ENCODE measurements around the gene DFFB. TPM values are rescaled to one million over a fixed set of nuclear protein-coding genes. Genes with fewer than 3 reads are reported as not detected.

The DFFB gene
- total and polyA plus RNA-seq, 9 of the 15 experiments (the other 6 are each of a cell fraction or from before 2014, with no cell fraction given), result 2.3 to 15.8 (median 11.5) TPM

DNA sequence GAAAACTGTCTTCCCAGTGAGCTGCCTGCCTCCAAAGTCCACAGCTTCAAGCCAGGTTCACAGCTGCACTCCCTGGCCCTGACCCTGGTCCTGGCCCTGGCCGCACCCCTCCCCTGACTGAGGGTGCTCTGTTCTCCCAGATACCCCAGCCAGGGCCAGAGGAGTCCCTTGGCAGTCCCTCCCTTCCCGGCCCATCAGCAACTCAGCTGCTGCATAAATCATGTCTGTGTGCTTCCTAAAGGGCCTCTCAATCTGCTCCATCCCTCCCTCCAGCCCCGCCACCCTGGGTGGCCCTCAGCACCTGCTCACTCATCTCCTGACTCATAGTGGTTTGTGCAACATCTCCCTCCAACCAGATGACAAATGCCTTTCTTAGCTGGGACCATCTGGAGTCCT is 67.5 kb downstream of the DFFB start (continued):
- TF ChIP-seq, protein P1, sequence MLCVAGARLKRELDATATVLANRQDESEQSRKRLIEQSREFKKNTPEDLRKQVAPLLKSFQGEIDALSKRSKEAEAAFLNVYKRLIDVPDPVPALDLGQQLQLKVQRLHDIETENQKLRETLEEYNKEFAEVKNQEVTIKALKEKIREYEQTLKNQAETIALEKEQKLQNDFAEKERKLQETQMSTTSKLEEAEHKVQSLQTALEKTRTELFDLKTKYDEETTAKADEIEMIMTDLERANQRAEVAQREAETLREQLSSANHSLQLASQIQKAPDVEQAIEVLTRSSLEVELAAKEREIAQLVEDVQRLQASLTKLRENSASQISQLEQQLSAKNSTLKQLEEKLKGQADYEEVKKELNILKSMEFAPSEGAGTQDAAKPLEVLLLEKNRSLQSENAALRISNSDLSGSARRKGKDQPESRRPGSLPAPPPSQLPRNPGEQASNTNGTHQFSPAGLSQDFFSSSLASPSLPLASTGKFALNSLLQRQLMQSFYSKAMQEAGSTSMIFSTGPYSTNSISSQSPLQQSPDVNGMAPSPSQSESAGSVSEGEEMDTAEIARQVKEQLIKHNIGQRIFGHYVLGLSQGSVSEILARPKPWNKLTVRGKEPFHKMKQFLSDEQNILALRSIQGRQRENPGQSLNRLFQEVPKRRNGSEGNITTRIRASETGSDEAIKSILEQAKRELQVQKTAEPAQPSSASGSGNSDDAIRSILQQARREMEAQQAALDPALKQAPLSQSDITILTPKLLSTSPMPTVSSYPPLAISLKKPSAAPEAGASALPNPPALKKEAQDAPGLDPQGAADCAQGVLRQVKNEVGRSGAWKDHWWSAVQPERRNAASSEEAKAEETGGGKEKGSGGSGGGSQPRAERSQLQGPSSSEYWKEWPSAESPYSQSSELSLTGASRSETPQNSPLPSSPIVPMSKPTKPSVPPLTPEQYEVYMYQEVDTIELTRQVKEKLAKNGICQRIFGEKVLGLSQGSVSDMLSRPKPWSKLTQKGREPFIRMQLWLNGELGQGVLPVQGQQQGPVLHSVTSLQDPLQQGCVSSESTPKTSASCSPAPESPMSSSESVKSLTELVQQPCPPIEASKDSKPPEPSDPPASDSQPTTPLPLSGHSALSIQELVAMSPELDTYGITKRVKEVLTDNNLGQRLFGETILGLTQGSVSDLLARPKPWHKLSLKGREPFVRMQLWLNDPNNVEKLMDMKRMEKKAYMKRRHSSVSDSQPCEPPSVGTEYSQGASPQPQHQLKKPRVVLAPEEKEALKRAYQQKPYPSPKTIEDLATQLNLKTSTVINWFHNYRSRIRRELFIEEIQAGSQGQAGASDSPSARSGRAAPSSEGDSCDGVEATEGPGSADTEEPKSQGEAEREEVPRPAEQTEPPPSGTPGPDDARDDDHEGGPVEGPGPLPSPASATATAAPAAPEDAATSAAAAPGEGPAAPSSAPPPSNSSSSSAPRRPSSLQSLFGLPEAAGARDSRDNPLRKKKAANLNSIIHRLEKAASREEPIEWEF (CRISPR knock-in tag; IDR thresholded peaks at IDR 0.05), result no peak

DNA sequence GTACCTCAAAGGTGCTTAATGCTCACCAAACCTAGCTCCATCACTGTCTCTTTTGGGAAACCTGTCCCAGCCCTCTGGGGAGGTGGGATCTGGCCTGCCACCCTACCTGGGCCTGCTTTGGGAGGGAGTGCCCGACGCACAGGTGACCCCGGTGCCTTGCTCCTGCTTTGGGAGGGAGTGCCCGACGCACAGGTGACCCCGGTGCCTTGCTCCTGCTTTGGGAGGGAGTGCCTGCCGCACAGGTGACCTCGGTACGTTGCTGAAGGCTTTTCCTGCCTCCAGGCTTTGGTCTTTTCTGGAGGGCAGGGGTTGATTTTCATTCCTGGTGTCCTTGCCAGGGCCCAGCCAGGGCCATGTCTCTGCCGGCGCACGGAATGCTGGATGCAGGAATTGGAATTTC is 68.0 kb downstream of the DFFB start:
- Histone ChIP-seq H3K79me2 (ENCODE audit: control insufficient read depth, insufficient read depth, low read length) (no peaks in the 10 kb centered on the region), H3K27me3 (ENCODE audit: control insufficient read depth in 2 of 2, insufficient read depth in 2 of 2, low read length in 2 of 2) (peaks cover 0 to 27% of the 10 kb centered on the region in 2 experiments; a peak in 2 of 5 replicates), H3K9ac (ENCODE audit: insufficient read depth in 1 of 2, low read depth in 2 of 2, low read length in 2 of 2) (no peak overlapping the region), H3K27ac (ENCODE audit: extremely low read depth, low read depth, low read length) (no peak overlapping the region), H4K20me1 (replicated peaks; ENCODE audit: control insufficient read depth, insufficient read depth, low read length) (no peaks in the 10 kb centered on the region), H3K9me3 (replicated peaks; ENCODE audit: control insufficient read depth, insufficient read depth, low read depth, low read length) (peaks cover 2% of the 10 kb centered on the region), H3K4me3 (no peak overlapping the region), H3K36me3 (ENCODE audit: control insufficient read depth, insufficient read depth, low read length) (no peaks in the 10 kb centered on the region), H2AFZ (ENCODE audit: low read depth, low read length) (no peak overlapping the region), H3K4me1 (replicated peaks in 1 of 2; ENCODE audit: control insufficient read depth in 2 of 2, insufficient read depth in 2 of 2, low read length in 2 of 2) (no peaks in the 10 kb centered on the region; a peak in 2 of 5 replicates), H3K9me1 (ENCODE audit: control insufficient read depth, insufficient read depth, low read length) (no peaks in the 10 kb centered on the region), H3K4me2 (ENCODE audit: insufficient read depth, low read length) (no peak overlapping the region)
- no TSS peak for BruUV-seq (replicated peaks)
- CTCF ChIA-PET (ENCODE audit: low intra/inter-chr PET ratio), result no interaction called here
- in situ Hi-C loops (cut with MboI) (no loop called here), intact Hi-C loops (cut with micrococcal nuclease) (no loop called here)
- ATAC-seq, result no peak
- FAIRE-seq, result no peak
- 5% methylated on average over 12 of the region's 12 CpGs for WGBS (ENCODE audit: insufficient coverage, low coverage, missing lambda C conversion rate)
- DNase-seq (ENCODE audit: extremely low read depth in 1 of 4, low spot score in 3 of 4), result no peak
- POLR2A ChIA-PET, result interaction anchor here (1.2 kb wide), 1 partner anchor 24 kb away, joined by 3 read pairs; no protein-coding TSS in a partner anchor
- TF ChIP-seq ZNF184 (CRISPR knock-in tag; IDR thresholded peaks at IDR 0.05) (no peak), TBL1XR1 (IDR thresholded peaks at IDR 0.05; ENCODE audit: low read length in 2 of 2) (no peak), CXXC5 (CRISPR knock-in tag; IDR thresholded peaks at IDR 0.05) (no peak), NEUROD1 (IDR thresholded peaks at IDR 0.05; ENCODE audit: borderline replicate concordance, low read depth, low read length, partially characterized antibody) (no peak), TOE1 (IDR thresholded peaks at IDR 0.05; ENCODE audit: borderline replicate concordance) (no peak), TOE1 (CRISPR knock-in tag; IDR thresholded peaks at IDR 0.05; ENCODE audit: borderline replicate concordance, low read depth) (no peak), TGIF2 (CRISPR knock-in tag; IDR thresholded peaks at IDR 0.05) (no peak)

All from K562 (cell line).